Keratinocyte (primary cell): Measurements from ENCODE around the gene BUD23. TPM values are rescaled to one million over a fixed set of nuclear protein-coding genes. Genes with fewer than 3 reads are reported as not detected.

ENCODE experiments used
- DNase-seq: peaks from one replicate; pipeline ENCODE4 v3.0.0-alpha.2; 2011; ENCODE audit warnings: low read depth, missing footprints, low spot score
- FAIRE-seq: peaks from 2 replicates; lab custom pipeline; 2011; peaks lifted over from hg19 to GRCh38; lab: Jason Lieb, UNC
- H2AFZ ChIP-seq: 2 replicates; pipeline ENCODE4 v1.6.0; 2012; ENCODE audit warnings: low read length, control low read depth, inconsistent platforms; ENCODE audit not compliant: control insufficient read depth
- H3K27ac ChIP-seq: 2 replicates; pipeline ENCODE4 v1.5.1; 2011; ENCODE audit warnings: low read length; ENCODE audit not compliant: control insufficient read depth, insufficient read depth
- H3K27me3 ChIP-seq: 3 replicates; pipeline ENCODE4 v1.6.0; 2011; ENCODE audit warnings: low read length; ENCODE audit not compliant: control insufficient read depth, insufficient read depth; ENCODE audit errors: extremely low read depth
- H3K36me3 ChIP-seq, 2 experiments: 2 replicates in 1 of 2; 3 replicates in 1 of 2; pipeline ENCODE4 v1.5.1; 2011; ENCODE audit warnings: low read length in 2 of 2, mild to moderate bottlenecking in 1 of 2; ENCODE audit not compliant: control insufficient read depth in 2 of 2, insufficient read depth in 2 of 2; ENCODE audit errors: extremely low read depth in 1 of 2
- H3K4me1 ChIP-seq: 3 replicates; pipeline ENCODE4 v1.5.1; 2011; ENCODE audit warnings: low read length; ENCODE audit not compliant: control insufficient read depth, insufficient read depth; ENCODE audit errors: extremely low read depth
- H3K4me2 ChIP-seq: 3 replicates; pipeline ENCODE4 v1.6.0; 2011; ENCODE audit warnings: low read depth, low read length; ENCODE audit not compliant: control insufficient read depth, insufficient read depth; ENCODE audit errors: extremely low read depth
- H3K4me3 ChIP-seq, 3 experiments: fragments of 200-600 bp in 1 of 3; sonication (generic) in 1 of 3; 2 replicates in 2 of 3; 3 replicates in 1 of 3; pipeline ENCODE4 v1.5.1; 2011 to 2016; ENCODE audit warnings: low read length in 3 of 3, mild to moderate bottlenecking in 3 of 3, control low read depth in 2 of 3, inconsistent platforms in 1 of 3, low read depth in 1 of 3, mixed read lengths in 1 of 3, mixed run types in 1 of 3, moderate library complexity in 1 of 3; ENCODE audit not compliant: control insufficient read depth in 2 of 3, insufficient read depth in 2 of 3; ENCODE audit errors: extremely low read depth in 1 of 3
- H3K79me2 ChIP-seq: 2 replicates; pipeline ENCODE4 v1.6.0; 2012; ENCODE audit warnings: low read length; ENCODE audit not compliant: control insufficient read depth, insufficient read depth
- H3K9ac ChIP-seq: 3 replicates; pipeline ENCODE4 v1.6.0; 2011; ENCODE audit warnings: low read length; ENCODE audit not compliant: control insufficient read depth, insufficient read depth; ENCODE audit errors: extremely low read depth
- H3K9me1 ChIP-seq: 3 replicates; pipeline ENCODE4 v1.6.0; 2011; ENCODE audit warnings: low read length; ENCODE audit not compliant: control insufficient read depth, insufficient read depth; ENCODE audit errors: extremely low read depth
- H3K9me3 ChIP-seq: 2 replicates; pipeline ENCODE4 v1.5.1; 2012; ENCODE audit warnings: low read depth, low read length; ENCODE audit not compliant: control insufficient read depth
- H4K20me1 ChIP-seq: 3 replicates; pipeline ENCODE4 v1.6.0; 2011; ENCODE audit warnings: low read length; ENCODE audit not compliant: control insufficient read depth, insufficient read depth; ENCODE audit errors: extremely low read depth
- CTCF ChIP-seq, 3 experiments: IDR thresholded peaks in 1 of 3; conservative IDR thresholded peaks in 1 of 3; optimal IDR thresholded peaks in 1 of 3; 2 replicates in 2 of 3; 3 replicates in 1 of 3; pipeline versions ENCODE3 to v1.5.1; 2011; ENCODE audit warnings: low read length in 3 of 3, mild to moderate bottlenecking in 3 of 3, moderate library complexity in 2 of 3, control low read depth in 1 of 3, inconsistent platforms in 1 of 3; ENCODE audit not compliant: insufficient read depth in 2 of 3; ENCODE audit errors: extremely low read depth in 1 of 3
- EZH2 ChIP-seq: IDR thresholded peaks from one replicate; pipeline ENCODE4 v1.6.1; 2012; ENCODE audit warnings: inconsistent platforms, mild to moderate bottlenecking, low read length, moderate library complexity
- dilution Hi-C: fragments of 300-500 bp; cut with MboI; formaldehyde crosslinking; loops from one replicate; pipeline ENCODE4 v1.7.0; 2020; ENCODE audit warnings: low sequenced_read_pairs; ENCODE audit not compliant: extremely low pct_ligation_motif_present
- polyA plus RNA-seq, 5 experiments: library from polyadenylated mRNA; depleted of rRNA in 3 of 5; stranded (reverse) in 3 of 5; stranded (forward) in 1 of 5; unstranded in 1 of 5; fragments of >200 nt; gene quantifications; 1 replicate in 1 of 5; 2 replicates in 3 of 5; 3 replicates in 1 of 5; pipeline versions ENCODE4 v1.2.1 to v1.2.3, GENCODE V29; 2011 to 2012; ENCODE audit warnings: missing spikeins in 2 of 5, low read depth in 1 of 5, low replicate concordance in 1 of 5

Gene BUD23
- polyA plus RNA-seq, 1 donor (not counting 4 experiments of a cell fraction or from before 2014, with no cell fraction given): 72.0 TPM

GRCh38 chr7:73740771-73741170, 57.4 kb downstream of the BUD23 start:
- dilution Hi-C loops: no loop called here
- no peak overlapping the region for H3K4me3 ChIP-seq
- H3K9me1 ChIP-seq: no peaks in the 10 kb centered on the region
- TF ChIP-seq EZH2 (no peak), CTCF (optimal IDR thresholded peaks at IDR 0.05 in 1 of 3, IDR thresholded peaks at IDR 0.05 in 1 of 3, conservative IDR thresholded peaks at IDR 0.05 in 1 of 3; ENCODE audit: extremely low read depth in 1 of 3, insufficient read depth in 2 of 3, low read length in 3 of 3) (no peak)
- H2AFZ ChIP-seq: no peak overlapping the region
- DNase-seq (no peak), FAIRE-seq (no peak)
- no peaks in the 10 kb centered on the region for H3K27me3 ChIP-seq
- no peak overlapping the region for H3K27ac ChIP-seq
- no peaks in the 10 kb centered on the region for H3K9me3 ChIP-seq
- H3K4me1 ChIP-seq: peaks cover 17% of the 10 kb centered on the region
- H3K4me2 ChIP-seq: no peak overlapping the region
- peaks cover 5 to 10% of the 10 kb centered on the region in 2 experiments for H3K36me3 ChIP-seq
- H3K79me2 ChIP-seq: peaks cover 6% of the 10 kb centered on the region
- H3K9ac ChIP-seq: no peak overlapping the region
- no peaks in the 10 kb centered on the region for H4K20me1 ChIP-seq

DNA sequence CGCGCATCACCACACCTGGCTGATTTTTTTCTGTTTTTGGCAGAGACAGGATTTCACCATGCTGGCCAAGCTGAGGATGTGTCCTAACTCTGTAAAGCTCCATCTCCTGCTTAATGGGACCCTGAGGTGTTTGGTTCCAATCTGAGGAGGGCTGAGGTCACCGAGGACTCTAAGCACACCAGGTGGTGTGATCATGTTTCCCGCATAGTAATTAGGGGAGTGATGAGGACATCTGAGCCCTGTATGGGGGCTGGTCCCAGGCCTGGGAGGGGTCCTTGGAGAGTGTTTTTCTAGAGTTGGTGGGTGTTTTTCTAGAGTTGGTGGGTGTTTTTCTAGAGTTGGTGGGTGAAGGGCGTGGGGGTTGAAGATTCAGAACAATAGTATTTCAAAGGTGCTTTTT, 58.2 kb downstream of the BUD23 start:
- Histone ChIP-seq H2AFZ (no peak overlapping the region), H3K36me3 (peaks cover 4 to 9% of the 10 kb centered on the region in 2 experiments), H3K9me1 (no peaks in the 10 kb centered on the region), H3K4me3 (no peak overlapping the region), H3K79me2 (peaks cover 6% of the 10 kb centered on the region), H3K9ac (no peak overlapping the region), H3K4me1 (peaks cover 17% of the 10 kb centered on the region), H3K4me2 (no peak overlapping the region), H3K27ac (no peak overlapping the region), H3K27me3 (no peaks in the 10 kb centered on the region), H4K20me1 (no peaks in the 10 kb centered on the region), H3K9me3 (no peaks in the 10 kb centered on the region)
- dilution Hi-C loops: no loop called here
- TF ChIP-seq CTCF (optimal IDR thresholded peaks at IDR 0.05 in 1 of 3, IDR thresholded peaks at IDR 0.05 in 1 of 3, conservative IDR thresholded peaks at IDR 0.05 in 1 of 3; ENCODE audit: extremely low read depth in 1 of 3, insufficient read depth in 2 of 3, low read length in 3 of 3): no peak
- TF ChIP-seq EZH2: no peak
- DNase-seq (no peak), FAIRE-seq (no peak)
